Activated CD4-positive, alpha-beta memory T cell treated with anti-CD3 and anti-CD28 coated beads for 36 hours (primary cell): Measurements from ENCODE around the gene DCP2. TPM values are rescaled to one million over a fixed set of nuclear protein-coding genes. Genes with fewer than 3 reads are reported as not detected.
"Not testable (repeated sequence)": the region's sequence is repeated elsewhere in the genome, so short reads cannot be mapped to it uniquely, and the experiment has no call there.

Experiments
- CTCF ChIA-PET: fragments of 350-600 bp; sonication (Branson Sonifier 250); formaldehyde crosslinking; loops from one replicate; lab custom pipeline; 2021; ENCODE audit warnings: antibody characterized with exemption, inconsistent platforms; lab: Charles Lee
- POLR2A ChIA-PET: fragments of 350-600 bp; sonication (Branson Sonifier 250); formaldehyde crosslinking; loops from one replicate; lab custom pipeline; 2021; ENCODE audit warnings: antibody characterized with exemption; lab: Charles Lee
- DNase-seq: peaks from one replicate; pipeline ENCODE4 v3.0.0-alpha.2; 2020
- H3K27ac Mint-ChIP-seq: one replicate; pipeline ENCODE4 v1.8.0; 2021; ENCODE audit warnings: mixed read lengths
- H3K27me3 Mint-ChIP-seq: one replicate; pipeline ENCODE4 v1.8.0; 2021; ENCODE audit warnings: mixed read lengths
- H3K36me3 Mint-ChIP-seq: one replicate; pipeline ENCODE4 v1.8.0; 2021; ENCODE audit warnings: mixed read lengths
- H3K4me1 Mint-ChIP-seq: one replicate; pipeline ENCODE4 v1.8.0; 2021; ENCODE audit warnings: low read depth, mixed read lengths
- H3K4me3 Mint-ChIP-seq: one replicate; pipeline ENCODE4 v1.8.0; 2021; ENCODE audit warnings: mild to moderate bottlenecking, mixed read lengths
- H3K9me3 Mint-ChIP-seq: one replicate; pipeline ENCODE4 v1.8.0; 2021; ENCODE audit warnings: mixed read lengths
- intact Hi-C: fragments of 100-400 bp; cut with micrococcal nuclease; formaldehyde crosslinking; loops from one replicate; pipeline ENCODE4 v1.15.1; 2023
- total RNA-seq, 2 experiments: library from RNA; stranded (reverse); gene quantifications; one replicate each; pipeline ENCODE4 v1.2.3, GENCODE V29; 2021

Gene DCP2
- total RNA-seq, 2 experiments from 2014 or later, result 102 TPM

DNA sequence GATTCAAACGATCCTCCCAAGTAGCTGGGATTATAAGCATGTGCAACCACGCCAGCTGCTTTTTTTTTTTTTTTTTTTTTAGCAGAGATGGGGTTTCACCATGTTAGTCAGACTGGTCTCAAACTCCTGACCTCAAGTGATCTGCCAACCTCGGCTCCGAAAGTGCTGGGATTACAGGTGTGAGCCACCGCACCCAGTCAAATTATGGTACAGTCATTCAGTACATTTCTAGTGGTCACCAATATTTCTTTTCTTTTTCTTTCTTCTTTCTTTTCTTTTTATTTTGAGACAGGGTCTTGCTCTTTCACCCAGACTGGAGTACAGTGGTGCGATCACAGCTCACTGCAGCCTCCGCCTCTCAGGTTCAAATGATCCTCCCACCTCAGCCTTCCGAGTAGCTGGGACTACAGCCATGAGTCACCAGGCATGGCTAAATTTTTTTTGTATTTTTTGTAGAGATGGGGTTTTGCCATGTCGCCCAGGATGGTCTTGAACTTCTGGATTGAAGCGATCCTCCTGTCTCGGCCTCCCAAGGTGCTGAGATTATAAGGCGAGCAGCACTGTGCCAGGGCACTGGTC lies 25.4 kb upstream of the DCP2 start:
- Mint-ChIP-seq H3K4me1 (peaks cover 14% of the 10 kb centered on the region), H3K4me3 (peak overlapping the region; percentile 29), H3K9me3 (no peaks in the 10 kb centered on the region), H3K36me3 (no peaks in the 10 kb centered on the region), H3K27ac (no peak overlapping the region), H3K27me3 (no peaks in the 10 kb centered on the region)
- DNase-seq, result peak; percentile 81
- intact Hi-C loops, result loop anchor here (1.0 to 2.0 kb wide), 2 partner anchors 13 to 28 kb away; partner anchors contain the start of gene REEP5
- CTCF ChIA-PET, result interaction anchor here (1.8 kb wide), 1 partner anchor 12 kb away, joined by 5 read pairs; no protein-coding TSS in a partner anchor
- POLR2A ChIA-PET, result interaction anchor here (0.8 to 1.6 kb wide), 3 partner anchors 15 to 83 kb away, joined by 4 to 5 read pairs (median 5); partner anchors contain the start of gene DCP2

DNA sequence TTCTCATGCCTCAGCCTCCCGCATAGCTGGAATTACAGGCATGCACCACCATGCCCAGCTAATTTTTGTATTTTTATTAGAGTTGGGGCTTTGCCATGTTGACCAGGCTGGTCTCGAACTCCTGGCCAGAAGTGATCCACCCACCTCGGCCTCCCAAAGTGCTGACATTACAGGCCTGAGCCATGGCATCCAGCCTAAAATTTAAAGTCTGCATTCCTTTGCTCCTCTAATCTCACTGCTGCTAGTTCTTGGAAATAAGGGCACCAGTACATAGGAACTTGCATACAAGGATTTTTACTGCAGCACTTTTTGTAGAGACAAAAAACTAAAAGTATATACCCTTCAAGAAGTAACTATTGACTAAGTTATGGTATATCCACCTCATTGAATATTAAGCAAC lies 20.0 kb upstream of the DCP2 start:
- Mint-ChIP-seq H3K9me3 (no peaks in the 10 kb centered on the region), H3K36me3 (no peaks in the 10 kb centered on the region), H3K27ac (no peak overlapping the region), H3K4me1 (peaks cover 24% of the 10 kb centered on the region), H3K27me3 (peaks cover 5% of the 10 kb centered on the region), H3K4me3 (no peak overlapping the region)
- CTCF ChIA-PET, result no interaction called here
- DNase-seq, result no peak
- POLR2A ChIA-PET, result no interaction called here
- intact Hi-C loops, result no loop called here

DNA sequence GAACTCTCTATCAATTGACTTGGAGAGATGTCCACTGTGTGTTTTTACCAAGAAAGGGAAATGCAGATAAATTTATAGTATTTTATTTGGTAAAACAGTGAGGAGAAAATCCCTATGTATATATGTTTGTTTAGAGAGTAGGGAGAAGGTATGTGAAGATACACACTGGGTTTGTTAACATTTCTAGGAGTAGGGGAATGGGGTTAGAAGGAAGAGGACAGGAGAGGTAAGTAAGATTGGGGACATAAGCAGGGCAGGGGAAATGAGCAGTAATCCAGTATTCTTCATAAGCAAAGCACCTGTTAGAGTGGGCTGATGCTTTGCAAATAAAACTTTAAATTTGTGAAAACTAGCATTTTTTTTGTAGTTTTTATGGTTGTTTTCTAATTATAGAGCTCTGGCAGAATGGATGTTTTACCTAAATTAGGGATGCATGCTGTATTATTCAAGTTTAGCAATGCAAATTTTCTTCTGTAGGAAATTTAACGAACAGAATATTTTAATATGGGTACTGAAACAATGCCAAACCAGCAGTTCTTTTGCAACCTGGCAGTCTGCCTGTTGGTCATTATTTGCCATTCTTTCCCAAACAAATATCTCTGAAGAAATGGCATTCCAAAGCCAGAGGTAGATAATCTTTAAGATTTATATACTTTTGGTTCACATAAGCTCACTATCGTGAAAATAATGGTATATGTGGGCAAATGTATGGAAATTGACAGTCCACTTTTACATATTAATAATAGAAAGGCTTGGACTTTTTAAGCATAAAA lies 19.4 kb upstream of the DCP2 start:
- H3K36me3 Mint-ChIP-seq, result no peaks in the 10 kb centered on the region
- no peaks in the 10 kb centered on the region for H3K9me3 Mint-ChIP-seq
- POLR2A ChIA-PET, result no interaction called here
- CTCF ChIA-PET, result no interaction called here
- H3K27ac Mint-ChIP-seq, result no peak overlapping the region
- H3K4me1 Mint-ChIP-seq, result peaks cover 22% of the 10 kb centered on the region
- no peak overlapping the region for H3K4me3 Mint-ChIP-seq
- H3K27me3 Mint-ChIP-seq, result peaks cover 5% of the 10 kb centered on the region
- no peak for DNase-seq
- intact Hi-C loops, result no loop called here

DNA sequence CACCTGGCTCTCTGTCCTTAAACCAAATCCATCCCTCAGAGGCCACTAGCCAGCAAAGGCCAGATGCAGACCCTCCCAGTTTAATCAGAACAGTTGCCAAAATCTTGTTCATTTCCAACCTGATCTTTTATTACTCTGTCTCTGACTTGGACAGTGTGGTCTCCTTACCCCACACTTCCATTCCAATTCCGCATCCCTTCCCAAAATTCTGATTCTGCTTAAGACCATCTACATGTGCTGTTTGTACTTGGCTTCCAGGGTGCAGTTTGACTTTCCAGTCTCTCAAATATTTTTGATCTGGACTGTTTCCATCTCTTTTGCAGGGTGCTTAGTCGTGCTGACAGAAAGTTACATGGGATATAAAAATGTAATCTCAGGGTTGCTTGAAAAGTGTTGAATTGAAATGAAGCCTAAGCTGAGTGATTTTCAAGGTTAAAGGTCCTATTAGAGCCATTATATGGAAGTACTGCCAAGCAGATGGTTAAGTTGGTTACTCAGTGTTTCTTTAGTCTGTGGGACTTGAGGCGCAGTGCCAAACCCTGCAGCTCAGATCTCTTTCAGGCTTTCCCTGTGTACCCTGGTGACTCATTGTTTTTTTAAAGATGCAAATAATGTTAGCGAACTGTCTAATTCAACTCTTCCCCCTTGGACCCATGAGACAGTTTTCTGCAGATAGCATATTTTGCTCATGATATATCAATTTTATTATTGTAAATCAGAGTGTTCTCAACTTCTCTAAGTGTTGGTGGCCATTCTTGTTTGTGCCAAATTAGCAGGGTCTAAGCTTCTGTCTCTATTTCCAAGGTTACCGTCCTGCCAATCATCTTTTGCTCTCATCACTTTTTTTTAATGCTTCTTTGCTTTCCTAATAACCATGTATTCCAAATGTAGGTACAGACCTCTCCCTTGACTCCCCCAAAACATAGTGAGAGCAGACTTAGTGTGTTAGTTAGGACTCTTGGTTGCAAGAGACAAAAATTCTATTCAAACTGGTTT lies 18.2 kb upstream of the DCP2 start:
- Mint-ChIP-seq H3K4me3 (no peak overlapping the region), H3K36me3 (no peaks in the 10 kb centered on the region), H3K9me3 (no peaks in the 10 kb centered on the region), H3K4me1 (peaks cover 29% of the 10 kb centered on the region), H3K27me3 (peaks cover 5% of the 10 kb centered on the region), H3K27ac (no peak overlapping the region)
- intact Hi-C loops, result loop anchor here (1.0 kb wide), 1 partner anchor 23 kb away; no protein-coding TSS in a partner anchor
- ChIA-PET POLR2A (no interaction called here), CTCF (interaction anchor here (1.0 kb wide), 1 partner anchor 11 kb away, joined by 3 read pairs; no protein-coding TSS in a partner anchor)
- DNase-seq, result peak; percentile 61

DNA sequence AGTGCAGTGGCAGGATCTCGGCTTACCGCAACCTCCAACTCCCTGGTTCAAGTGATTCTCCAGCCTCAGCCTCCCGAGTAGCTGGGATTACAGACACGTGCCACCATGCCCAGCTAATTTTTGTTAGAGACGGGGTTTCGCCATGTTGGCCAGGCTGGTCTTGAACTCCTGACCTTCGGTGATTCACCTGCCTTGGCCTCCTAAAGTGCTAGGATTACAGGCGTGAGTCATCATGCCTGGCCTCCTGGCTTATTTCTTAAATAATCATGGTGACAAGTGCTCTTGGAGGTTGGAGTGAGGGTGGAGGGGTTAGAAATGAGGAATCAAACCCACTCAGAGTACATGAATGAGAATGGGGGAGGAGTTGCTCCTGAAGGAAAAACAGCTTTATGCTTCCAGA lies 16.7 kb upstream of the DCP2 start:
- H3K4me3 Mint-ChIP-seq, H3K9me3 Mint-ChIP-seq, H3K27ac Mint-ChIP-seq, H3K36me3 Mint-ChIP-seq, H3K27me3 Mint-ChIP-seq: not testable (repeated sequence)
- ChIA-PET CTCF (interaction anchor here (1.0 kb wide), 1 partner anchor 39 kb away, joined by 7 read pairs; no protein-coding TSS in a partner anchor), POLR2A (interaction anchor here (0.6 kb wide), 1 partner anchor 33 kb away, joined by 3 read pairs; no protein-coding TSS in a partner anchor)
- DNase-seq, result peak; percentile 42
- intact Hi-C loops, result loop anchor here (5.0 to 10.0 kb wide), 4 partner anchors 253 to 795 kb away; partner anchors contain the start of gene EPB41L4A
- H3K4me1 Mint-ChIP-seq, result peaks cover 39% of the 10 kb centered on the region

DNA sequence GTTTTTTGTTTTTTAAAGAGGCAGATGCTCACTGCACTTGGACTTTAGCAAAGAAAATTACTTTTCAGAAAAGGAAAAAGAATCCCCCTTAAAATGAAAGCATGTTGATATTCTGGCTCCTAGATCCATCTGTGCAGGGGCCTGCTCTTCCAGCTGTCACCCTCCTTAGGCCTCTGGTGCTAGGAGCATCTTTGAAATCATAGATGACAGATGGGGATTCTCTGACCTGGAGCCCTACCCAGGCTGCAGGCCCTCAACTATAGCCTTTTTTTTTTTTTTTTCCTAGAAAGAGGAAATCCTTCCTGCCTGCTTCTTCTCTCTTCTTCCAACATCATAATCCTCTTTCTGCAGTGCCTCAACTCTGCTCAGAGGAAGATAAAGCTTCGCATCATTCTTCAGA lies 16.3 kb upstream of the DCP2 start:
- ChIA-PET CTCF (interaction anchor here (1.0 to 1.1 kb wide), 2 partner anchors 9 to 40 kb away, joined by 3 to 7 read pairs; no protein-coding TSS in a partner anchor), POLR2A (interaction anchor here (0.6 kb wide), 1 partner anchor 33 kb away, joined by 3 read pairs; no protein-coding TSS in a partner anchor)
- no peak overlapping the region for H3K27ac Mint-ChIP-seq
- H3K4me1 Mint-ChIP-seq, result peaks cover 41% of the 10 kb centered on the region
- no peaks in the 10 kb centered on the region for H3K9me3 Mint-ChIP-seq
- peaks cover 5% of the 10 kb centered on the region for H3K27me3 Mint-ChIP-seq
- H3K4me3 Mint-ChIP-seq, result no peak overlapping the region
- no peaks in the 10 kb centered on the region for H3K36me3 Mint-ChIP-seq
- intact Hi-C loops, result loop anchor here (5.0 to 10.0 kb wide), 4 partner anchors 253 to 796 kb away; partner anchors contain the start of gene EPB41L4A
- no peak for DNase-seq

DNA sequence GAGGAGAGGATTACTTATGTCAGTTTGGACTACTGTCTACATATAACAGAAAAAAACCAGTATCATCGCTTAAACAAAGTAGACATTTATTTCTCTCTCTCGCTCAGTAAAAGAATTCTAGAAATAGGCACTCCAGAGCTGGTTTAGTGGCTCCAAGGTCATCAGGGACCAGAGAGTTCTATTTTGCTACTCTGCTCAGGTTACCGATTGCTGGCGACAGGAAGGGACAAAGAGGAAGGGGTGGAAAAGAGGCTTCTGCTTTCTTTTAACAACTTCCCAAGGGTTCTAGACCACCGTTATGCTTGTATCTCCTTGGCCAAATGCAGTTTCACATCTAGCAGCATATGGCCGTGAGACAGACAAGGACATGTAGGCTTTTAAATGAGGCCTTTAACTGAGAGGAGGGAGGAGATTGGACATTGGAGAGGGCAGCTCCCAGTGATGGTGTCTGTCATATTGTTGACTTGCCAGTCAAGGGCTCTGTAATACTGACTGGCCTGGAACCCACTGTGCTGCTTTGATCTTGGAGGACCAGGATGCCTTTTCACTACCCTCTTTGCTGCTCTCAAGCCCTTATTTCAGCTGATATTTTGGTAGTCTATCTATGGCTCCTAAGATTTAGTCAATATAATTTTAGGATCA lies 15.6 kb upstream of the DCP2 start:
- Mint-ChIP-seq H3K27me3 (peaks cover 5% of the 10 kb centered on the region), H3K4me3 (no peak overlapping the region), H3K4me1 (peaks cover 47% of the 10 kb centered on the region), H3K27ac (no peak overlapping the region), H3K36me3 (no peaks in the 10 kb centered on the region), H3K9me3 (no peaks in the 10 kb centered on the region)
- intact Hi-C loops, result loop anchor here (5.0 to 10.0 kb wide), 4 partner anchors 254 to 796 kb away; partner anchors contain the start of gene EPB41L4A
- CTCF ChIA-PET, result interaction anchor here (1.0 to 1.1 kb wide), 2 partner anchors 8 to 41 kb away, joined by 3 to 7 read pairs; no protein-coding TSS in a partner anchor
- POLR2A ChIA-PET, result no interaction called here
- DNase-seq, result no peak

DNA sequence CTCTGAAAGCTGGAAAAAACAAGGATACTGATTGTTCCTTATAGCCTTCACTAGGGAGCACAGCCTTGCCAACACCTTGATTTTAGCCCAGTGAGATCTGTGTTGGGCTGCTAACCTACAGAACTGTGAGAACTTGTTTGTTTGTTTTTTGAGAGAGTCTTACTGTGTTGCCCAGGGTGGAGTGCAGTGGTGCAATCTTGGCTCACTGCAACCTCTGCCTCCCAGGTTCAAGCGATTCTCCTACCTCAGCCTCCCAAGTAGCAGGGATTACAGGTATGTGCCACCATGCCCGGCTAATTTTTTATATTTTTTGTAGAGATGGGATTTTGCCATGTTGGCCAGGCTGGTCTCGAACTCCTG lies 13.2 kb upstream of the DCP2 start:
- H3K4me1 Mint-ChIP-seq, result peaks cover 53% of the 10 kb centered on the region
- ChIA-PET POLR2A (interaction anchor here (1.2 to 2.2 kb wide), 2 partner anchors 13 to 48 kb away, joined by 3 to 10 read pairs; partner anchors contain the start of gene DCP2), CTCF (interaction anchor here (1.0 to 2.8 kb wide), 4 partner anchors 12 to 225 kb away, joined by 3 to 13 read pairs (median 4); partner anchors contain the start of genes APC, DCP2 and REEP5)
- not testable (repeated sequence) for H3K27me3 Mint-ChIP-seq, DNase-seq, H3K4me3 Mint-ChIP-seq, H3K36me3 Mint-ChIP-seq, H3K9me3 Mint-ChIP-seq
- intact Hi-C loops, result loop anchor here (1.0 to 10.0 kb wide), 5 partner anchors 85 to 799 kb away; partner anchors contain the start of gene EPB41L4A
- peak overlapping the region; percentile 84 for H3K27ac Mint-ChIP-seq

DNA sequence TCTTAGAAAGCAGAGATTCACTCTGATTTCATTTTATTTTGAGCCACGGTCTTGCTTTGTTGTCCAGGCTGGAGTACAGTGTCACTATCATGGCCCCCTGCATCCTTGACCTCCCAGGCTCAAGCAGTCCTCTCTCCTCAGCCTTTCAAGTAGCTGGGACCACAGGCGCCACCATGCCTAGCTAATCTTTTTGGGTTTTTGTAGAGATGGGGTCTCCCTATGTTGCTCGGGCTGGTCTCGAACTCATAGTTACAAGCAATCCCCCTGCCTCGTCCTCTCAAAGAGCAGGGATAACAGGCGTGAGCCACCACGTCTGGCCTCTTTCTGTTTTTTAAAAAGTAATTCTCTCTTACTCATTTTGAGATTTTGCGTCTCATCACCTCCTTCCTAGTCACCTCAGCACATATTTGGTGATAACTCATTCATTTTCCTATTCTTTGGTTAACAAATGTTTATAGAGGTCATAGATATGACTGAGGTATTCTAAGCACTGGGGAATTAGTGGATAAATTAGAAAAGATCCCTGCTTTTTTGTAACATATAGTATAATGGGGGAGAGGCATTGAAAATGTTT lies 10.8 kb upstream of the DCP2 start:
- H3K27me3 Mint-ChIP-seq, result no peaks in the 10 kb centered on the region
- peak; percentile 43 for DNase-seq
- ChIA-PET CTCF (interaction anchor here (0.9 to 2.8 kb wide), 3 partner anchors 14 to 415 kb away, joined by 3 to 13 read pairs (median 4); partner anchors contain the start of gene REEP5), POLR2A (interaction anchor here (1.4 to 3.3 kb wide), 4 partner anchors 10 to 45 kb away, joined by 3 to 23 read pairs (median 6); partner anchors contain the start of genes DCP2 and REEP5)
- peaks cover 49% of the 10 kb centered on the region for H3K4me1 Mint-ChIP-seq
- intact Hi-C loops, result loop anchor here (10.0 kb wide), 2 partner anchors 551 to 801 kb away; partner anchors contain the start of gene EPB41L4A
- H3K4me3 Mint-ChIP-seq, result no peak overlapping the region
- H3K27ac Mint-ChIP-seq, result peak overlapping the region; percentile 80
- H3K9me3 Mint-ChIP-seq, result no peaks in the 10 kb centered on the region
- no peaks in the 10 kb centered on the region for H3K36me3 Mint-ChIP-seq

DNA sequence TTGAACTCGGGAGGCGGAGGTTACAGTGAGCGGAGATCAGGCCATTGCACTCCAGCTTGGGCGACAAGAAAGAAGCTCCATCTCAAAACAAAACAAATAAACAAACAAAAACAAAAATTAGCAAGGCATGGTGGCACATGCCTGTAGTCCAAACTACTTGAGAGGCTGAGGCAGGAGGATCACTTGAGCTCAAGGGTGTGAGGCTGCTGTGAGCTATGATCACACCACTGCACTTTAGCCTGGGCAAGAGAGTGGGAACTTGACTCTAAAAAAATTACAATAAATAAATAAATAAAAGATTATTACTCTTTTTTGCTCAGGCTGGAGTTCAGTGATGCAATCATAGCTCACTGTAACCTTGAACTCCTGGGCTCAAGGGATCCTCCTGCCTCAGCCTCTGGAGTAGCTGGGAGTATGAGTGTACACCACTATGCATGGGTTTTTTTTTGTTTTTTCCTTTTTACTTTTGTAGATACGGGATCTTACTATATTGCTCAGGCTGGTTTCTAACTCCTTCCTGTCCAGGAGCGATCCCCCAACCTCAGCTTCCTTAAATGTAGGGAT lies 9.0 kb upstream of the DCP2 start:
- intact Hi-C loops, result loop anchor here (10.0 kb wide), 2 partner anchors 553 to 803 kb away; partner anchors contain the start of gene EPB41L4A
- Mint-ChIP-seq H3K9me3 (no peaks in the 10 kb centered on the region), H3K27me3 (no peaks in the 10 kb centered on the region), H3K27ac (no peak overlapping the region), H3K4me3 (no peak overlapping the region), H3K4me1 (peaks cover 52% of the 10 kb centered on the region), H3K36me3 (no peaks in the 10 kb centered on the region)
- ChIA-PET POLR2A (interaction anchor here (3.3 kb wide), 1 partner anchor 8 kb away, joined by 23 read pairs; the partner anchor contains the start of gene DCP2), CTCF (interaction anchor here (0.6 to 0.9 kb wide), 2 partner anchors 28 to 196 kb away, joined by 4 to 6 read pairs; no protein-coding TSS in a partner anchor)
- DNase-seq, result no peak
